ENCODE results near the gene PSTPIP1.

DNA sequence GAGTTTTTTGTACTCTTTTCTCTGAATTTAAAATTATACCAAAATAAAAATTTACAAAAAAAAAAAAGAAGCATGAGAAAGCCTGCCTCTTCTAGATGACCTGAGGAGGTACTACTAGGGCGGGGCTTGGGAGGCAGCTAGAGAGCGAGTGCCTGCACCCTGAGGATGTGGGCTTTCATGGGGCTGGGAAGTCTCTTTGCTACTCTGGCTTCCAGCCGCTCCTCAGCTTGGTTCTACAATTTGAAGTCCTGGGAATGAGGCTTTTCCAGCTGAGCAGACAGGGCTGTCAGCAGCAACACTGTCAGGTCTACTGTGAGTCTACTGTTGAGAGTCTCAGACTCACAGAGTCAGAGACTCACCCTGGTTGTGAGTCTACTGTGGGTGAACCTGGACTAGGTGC, 8.2 kb upstream of the PSTPIP1 start:
- TF ChIP-seq, protein P1, sequence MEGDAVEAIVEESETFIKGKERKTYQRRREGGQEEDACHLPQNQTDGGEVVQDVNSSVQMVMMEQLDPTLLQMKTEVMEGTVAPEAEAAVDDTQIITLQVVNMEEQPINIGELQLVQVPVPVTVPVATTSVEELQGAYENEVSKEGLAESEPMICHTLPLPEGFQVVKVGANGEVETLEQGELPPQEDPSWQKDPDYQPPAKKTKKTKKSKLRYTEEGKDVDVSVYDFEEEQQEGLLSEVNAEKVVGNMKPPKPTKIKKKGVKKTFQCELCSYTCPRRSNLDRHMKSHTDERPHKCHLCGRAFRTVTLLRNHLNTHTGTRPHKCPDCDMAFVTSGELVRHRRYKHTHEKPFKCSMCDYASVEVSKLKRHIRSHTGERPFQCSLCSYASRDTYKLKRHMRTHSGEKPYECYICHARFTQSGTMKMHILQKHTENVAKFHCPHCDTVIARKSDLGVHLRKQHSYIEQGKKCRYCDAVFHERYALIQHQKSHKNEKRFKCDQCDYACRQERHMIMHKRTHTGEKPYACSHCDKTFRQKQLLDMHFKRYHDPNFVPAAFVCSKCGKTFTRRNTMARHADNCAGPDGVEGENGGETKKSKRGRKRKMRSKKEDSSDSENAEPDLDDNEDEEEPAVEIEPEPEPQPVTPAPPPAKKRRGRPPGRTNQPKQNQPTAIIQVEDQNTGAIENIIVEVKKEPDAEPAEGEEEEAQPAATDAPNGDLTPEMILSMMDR (conservative IDR thresholded peaks at IDR 0.05; ENCODE audit: low read length) = no peak
- no peak for TF ChIP-seq EZH2phosphoT487 (IDR thresholded peaks at IDR 0.05; ENCODE audit: borderline replicate concordance, low read depth, low read length)

Data from OCI-LY7 (cell line).